OCI-LY3 (cell line): ENCODE data around the gene AFF1.

Source experiments
- H2AFZ ChIP-seq: fragments of 200-600, 300-600 bp; shearing (Covaris generic); 2 replicates; pipeline ENCODE4 v1.6.0; 2014; ENCODE audit warnings: antibody characterized with exemption, low read depth, low read length
- H3K27ac ChIP-seq: fragments of 200-600, 300-600 bp; sonication (generic); 2 replicates; pipeline ENCODE4 v1.5.1; 2014; ENCODE audit warnings: mild to moderate bottlenecking, low read length, moderate library complexity, mixed read lengths
- H3K27me3 ChIP-seq: fragments of 200-600, 300-600 bp; sonication (generic); 2 replicates; pipeline ENCODE4 v1.6.1; 2014; ENCODE audit warnings: low read depth, low read length, mixed read lengths
- H3K36me3 ChIP-seq: fragments of 200-600, 300-600 bp; sonication (generic); replicated peaks from 2 replicates; pipeline ENCODE3; 2014; ENCODE audit warnings: low read depth, low read length, mixed read lengths
- H3K4me1 ChIP-seq: fragments of 300-600, 200-600 bp; sonication (generic); 2 replicates; pipeline ENCODE4 v1.6.1; 2014; ENCODE audit warnings: low read length, mixed read lengths
- H3K4me2 ChIP-seq: fragments of 200-600, 300-600 bp; sonication (generic); 2 replicates; pipeline ENCODE4 v1.6.1; 2014; ENCODE audit warnings: low read length, mixed read lengths
- H3K4me3 ChIP-seq: fragments of 300-600, 200-600 bp; sonication (generic); 2 replicates; pipeline ENCODE4 v1.5.1; 2014; ENCODE audit warnings: antibody characterized with exemption, mild to moderate bottlenecking, low read length, moderate library complexity
- H3K79me2 ChIP-seq: fragments of 300-600, 200-600 bp; shearing (Covaris generic); 2 replicates; pipeline ENCODE4 v1.6.1; 2014; ENCODE audit warnings: mild to moderate bottlenecking, low read length, mixed read lengths
- H3K9ac ChIP-seq: fragments of 300-600, 200-600 bp; shearing (Covaris generic); 2 replicates; pipeline ENCODE4 v1.6.0; 2014; ENCODE audit warnings: mild to moderate bottlenecking, low read length, moderate library complexity
- H3K9me3 ChIP-seq: fragments of 200-600, 300-600 bp; shearing (Covaris generic); 2 replicates; pipeline ENCODE4 v1.6.1; 2014; ENCODE audit warnings: low read length, mixed read lengths; ENCODE audit not compliant: insufficient read depth
- H4K20me1 ChIP-seq: fragments of 200-600, 300-600 bp; sonication (generic); 2 replicates; pipeline ENCODE4 v1.6.1; 2016; ENCODE audit warnings: low read length, mixed read lengths; ENCODE audit not compliant: insufficient read depth
- EZH2phosphoT487 ChIP-seq: fragments of 200-600 bp; shearing (Covaris generic); IDR thresholded peaks from 2 replicates; pipeline ENCODE4 v1.6.1; 2018; ENCODE audit warnings: antibody characterized with exemption, mixed run types, low read depth
- TF ChIP-seq, protein P1 (sequence below): fragments of 200-600, 300-600 bp; sonication (generic); IDR thresholded peaks from 2 replicates; pipeline ENCODE4 v1.5.1; 2014; ENCODE audit warnings: antibody characterized with exemption, low read length, low read depth

AFF1 gene

DNA sequence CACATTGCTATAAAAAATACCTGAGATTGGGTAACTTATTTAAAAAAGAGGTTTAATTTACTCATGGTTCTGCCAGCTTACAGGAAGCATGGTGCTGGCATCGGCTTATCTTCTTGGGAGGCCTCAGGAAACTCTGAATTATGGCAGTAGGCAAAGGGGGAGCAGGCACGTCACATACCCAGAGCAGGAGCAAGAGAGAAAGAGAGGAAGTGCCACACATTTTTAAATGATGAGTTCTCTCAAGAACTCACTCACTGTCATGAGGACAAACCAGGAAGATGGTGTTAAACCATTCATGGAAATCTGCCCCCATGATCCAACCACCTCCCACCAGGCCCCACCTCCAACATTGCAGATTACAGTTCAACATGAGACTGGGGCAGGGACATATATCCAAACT, 10.0 kb upstream of the AFF1 start:
- no peak for TF ChIP-seq EZH2phosphoT487
- TF ChIP-seq, protein P1, sequence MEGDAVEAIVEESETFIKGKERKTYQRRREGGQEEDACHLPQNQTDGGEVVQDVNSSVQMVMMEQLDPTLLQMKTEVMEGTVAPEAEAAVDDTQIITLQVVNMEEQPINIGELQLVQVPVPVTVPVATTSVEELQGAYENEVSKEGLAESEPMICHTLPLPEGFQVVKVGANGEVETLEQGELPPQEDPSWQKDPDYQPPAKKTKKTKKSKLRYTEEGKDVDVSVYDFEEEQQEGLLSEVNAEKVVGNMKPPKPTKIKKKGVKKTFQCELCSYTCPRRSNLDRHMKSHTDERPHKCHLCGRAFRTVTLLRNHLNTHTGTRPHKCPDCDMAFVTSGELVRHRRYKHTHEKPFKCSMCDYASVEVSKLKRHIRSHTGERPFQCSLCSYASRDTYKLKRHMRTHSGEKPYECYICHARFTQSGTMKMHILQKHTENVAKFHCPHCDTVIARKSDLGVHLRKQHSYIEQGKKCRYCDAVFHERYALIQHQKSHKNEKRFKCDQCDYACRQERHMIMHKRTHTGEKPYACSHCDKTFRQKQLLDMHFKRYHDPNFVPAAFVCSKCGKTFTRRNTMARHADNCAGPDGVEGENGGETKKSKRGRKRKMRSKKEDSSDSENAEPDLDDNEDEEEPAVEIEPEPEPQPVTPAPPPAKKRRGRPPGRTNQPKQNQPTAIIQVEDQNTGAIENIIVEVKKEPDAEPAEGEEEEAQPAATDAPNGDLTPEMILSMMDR = no peak
- H3K9me3 ChIP-seq = no peaks in the 10 kb centered on the region
- H2AFZ ChIP-seq = no peak overlapping the region
- H3K4me3 ChIP-seq = no peak overlapping the region
- no peak overlapping the region for H3K9ac ChIP-seq
- H3K4me1 ChIP-seq = peaks cover 19% of the 10 kb centered on the region
- H4K20me1 ChIP-seq = no peaks in the 10 kb centered on the region
- H3K36me3 ChIP-seq = no peaks in the 10 kb centered on the region
- H3K4me2 ChIP-seq = no peak overlapping the region
- H3K27me3 ChIP-seq = no peaks in the 10 kb centered on the region
- H3K27ac ChIP-seq = no peak overlapping the region
- H3K79me2 ChIP-seq = no peaks in the 10 kb centered on the region

DNA sequence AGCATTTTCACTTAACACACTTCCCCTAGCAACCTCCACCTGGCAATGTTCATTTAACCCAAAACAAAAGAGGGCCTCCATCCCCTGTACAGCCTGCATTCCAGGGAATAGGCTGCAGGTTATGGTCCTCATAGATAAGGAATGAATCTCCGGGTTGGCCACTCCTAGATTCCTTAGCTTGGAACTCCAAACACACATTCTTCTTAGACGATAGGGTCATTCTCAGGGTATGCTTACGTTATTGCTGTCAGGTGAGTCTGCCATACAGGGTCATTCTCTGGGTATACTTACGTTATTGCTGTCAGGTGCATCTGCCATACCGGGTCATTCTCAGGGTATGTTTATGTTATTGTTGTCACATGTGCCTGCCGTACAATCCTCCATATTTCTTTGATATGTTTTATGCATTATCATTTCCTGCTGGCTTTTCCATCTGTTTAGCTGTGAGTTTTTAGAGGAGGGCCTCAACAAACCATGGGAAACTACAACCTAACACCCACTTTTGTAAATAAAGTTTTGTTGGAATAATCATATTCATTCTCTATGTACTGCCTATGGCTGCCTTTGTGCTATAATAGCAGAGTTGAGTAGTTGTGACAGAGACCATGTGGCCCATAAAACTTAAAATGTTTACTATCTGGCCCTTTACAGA, 8.2 kb upstream of the AFF1 start:
- Histone ChIP-seq H3K4me2 (no peak overlapping the region), H3K36me3 (no peaks in the 10 kb centered on the region), H3K4me3 (no peak overlapping the region), H3K27me3 (no peaks in the 10 kb centered on the region), H3K79me2 (no peaks in the 10 kb centered on the region), H2AFZ (no peak overlapping the region), H3K9me3 (no peaks in the 10 kb centered on the region), H3K4me1 (peaks cover 19% of the 10 kb centered on the region), H4K20me1 (no peaks in the 10 kb centered on the region), H3K27ac (no peak overlapping the region), H3K9ac (no peak overlapping the region)
- TF ChIP-seq, protein P1 = no peak
- no peak for TF ChIP-seq EZH2phosphoT487

DNA sequence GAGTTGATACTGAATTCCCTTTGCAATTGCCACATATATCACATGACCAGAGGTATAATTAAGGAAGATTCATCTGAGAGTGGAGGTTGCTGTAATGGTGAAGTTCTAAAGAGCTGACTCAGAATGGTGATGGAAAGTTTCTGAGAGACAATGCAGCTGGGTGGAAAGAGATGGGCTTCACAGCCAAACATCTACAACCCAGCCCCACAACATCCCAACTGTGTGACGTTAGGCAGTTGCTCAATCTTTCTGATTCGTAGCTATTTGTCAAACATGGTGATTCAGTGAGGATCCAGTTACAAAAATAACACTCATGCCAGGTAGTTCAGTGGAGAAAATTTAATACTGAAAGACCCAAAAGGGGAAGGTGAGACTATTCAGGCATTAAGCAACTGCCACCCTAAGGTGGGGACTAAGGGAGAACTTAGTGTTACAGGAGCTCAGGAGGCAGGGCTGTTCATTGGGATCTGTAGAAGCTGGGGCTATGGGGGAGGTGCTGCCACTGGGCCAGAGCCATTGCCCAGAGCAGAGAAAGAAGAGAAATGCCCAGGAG, 6.9 kb upstream of the AFF1 start:
- Histone ChIP-seq H3K9ac (no peak overlapping the region), H3K4me2 (peak overlapping the region; percentile 42)

More for the DNA sequence above, 6.9 kb upstream of the AFF1 start:
- TF ChIP-seq, protein P1 = no peak
- TF ChIP-seq EZH2phosphoT487 = no peak
- Histone ChIP-seq H2AFZ (no peak overlapping the region), H3K9me3 (no peaks in the 10 kb centered on the region), H3K79me2 (no peaks in the 10 kb centered on the region), H3K4me1 (peaks cover 19% of the 10 kb centered on the region), H3K27ac (no peak overlapping the region), H3K4me3 (0 out of 2 replicates have a peak overlapping the region, but pooled peaks have one; percentile 2), H3K36me3 (no peaks in the 10 kb centered on the region), H4K20me1 (no peaks in the 10 kb centered on the region), H3K27me3 (no peaks in the 10 kb centered on the region)
